Chondrocyte (in vitro differentiated cells): Measurements from ENCODE around the gene ANKRD12. TPM values are rescaled to one million over a fixed set of nuclear protein-coding genes. Genes with fewer than 3 reads are reported as not detected.

ENCODE experiments used
- DNase-seq: peaks from one replicate; pipeline ENCODE4 v3.0.0; 2021; ENCODE audit warnings: mixed read lengths, low spot score
- H3K27ac Mint-ChIP-seq: one replicate; pipeline ENCODE4 v1.8.0; 2021; ENCODE audit warnings: mild to moderate bottlenecking, moderate library complexity, mixed read lengths; ENCODE audit not compliant: unreplicated experiment
- H3K27me3 Mint-ChIP-seq: 2 replicates; pipeline ENCODE4 v1.8.0; 2021; ENCODE audit warnings: low read depth, mixed read lengths
- H3K36me3 Mint-ChIP-seq: 2 replicates; pipeline ENCODE4 v1.8.0; 2021; ENCODE audit warnings: low read depth, mixed read lengths
- H3K4me1 Mint-ChIP-seq: 2 replicates; pipeline ENCODE4 v1.8.0; 2021; ENCODE audit warnings: low read depth, mild to moderate bottlenecking, mixed read lengths
- H3K4me3 Mint-ChIP-seq: one replicate; pipeline ENCODE4 v1.8.0; 2021; ENCODE audit warnings: mild to moderate bottlenecking, moderate library complexity, mixed read lengths; ENCODE audit not compliant: unreplicated experiment
- H3K9me3 Mint-ChIP-seq: 2 replicates; pipeline ENCODE4 v1.8.0; 2021; ENCODE audit warnings: low read depth, mixed read lengths
- CTCF ChIP-seq: fragments of 200-600 bp; sonication (generic); IDR thresholded peaks from 2 replicates; pipeline ENCODE4 v1.5.0; 2021; ENCODE audit warnings: antibody characterized with exemption, mild to moderate bottlenecking, moderate library complexity
- total RNA-seq: library from RNA; stranded (reverse); gene quantifications from 3 replicates; pipeline ENCODE4 v1.2.1, GENCODE V29; 2021

The ANKRD12 gene
- total RNA-seq, 1 donor from 2014 or later: 34.0 TPM

GRCh38 chr18:9321017-9321452 is 184.5 kb downstream of the ANKRD12 start:
- no peak for DNase-seq
- H3K27ac Mint-ChIP-seq: no peak overlapping the region
- peaks cover 12% of the 10 kb centered on the region for H3K36me3 Mint-ChIP-seq
- peaks cover 7% of the 10 kb centered on the region for H3K4me1 Mint-ChIP-seq
- H3K9me3 Mint-ChIP-seq: peaks cover 13% of the 10 kb centered on the region
- no peaks in the 10 kb centered on the region for H3K27me3 Mint-ChIP-seq
- TF ChIP-seq CTCF: no peak
- no peak overlapping the region for H3K4me3 Mint-ChIP-seq

- H3K27ac Mint-ChIP-seq: no peak overlapping the region
- peaks cover 12% of the 10 kb centered on the region for H3K36me3 Mint-ChIP-seq
- no peak overlapping the region for H3K4me3 Mint-ChIP-seq
- H3K27me3 Mint-ChIP-seq: no peaks in the 10 kb centered on the region
- no peak for TF ChIP-seq CTCF
- H3K4me1 Mint-ChIP-seq: peaks cover 7% of the 10 kb centered on the region
- DNase-seq: no peak
- H3K9me3 Mint-ChIP-seq: peaks cover 13% of the 10 kb centered on the region
Observed at GRCh38 chr18:9321736-9322135, 185.2 kb downstream of the ANKRD12 start.

- TF ChIP-seq CTCF: no peak
- H3K36me3 Mint-ChIP-seq: peaks cover 12% of the 10 kb centered on the region
- no peak for DNase-seq
Observed at GRCh38 chr18:9322744-9323143, 186.2 kb downstream of the ANKRD12 start.

GRCh38 chr18:9323750-9324445 is 187.3 kb downstream of the ANKRD12 start:
- H3K9me3 Mint-ChIP-seq: peaks cover 17% of the 10 kb centered on the region
- H3K27me3 Mint-ChIP-seq: no peaks in the 10 kb centered on the region
- no peak for DNase-seq
- TF ChIP-seq CTCF: no peak
- H3K27ac Mint-ChIP-seq: no peak overlapping the region
- no peak overlapping the region for H3K4me3 Mint-ChIP-seq
- peaks cover 7% of the 10 kb centered on the region for H3K4me1 Mint-ChIP-seq
- H3K36me3 Mint-ChIP-seq: peaks cover 12% of the 10 kb centered on the region

More at GRCh38 chr18:9322744-9323143, 186.2 kb downstream of the ANKRD12 start:
- no peak overlapping the region for H3K4me3 Mint-ChIP-seq
- peaks cover 7% of the 10 kb centered on the region for H3K4me1 Mint-ChIP-seq
- H3K27ac Mint-ChIP-seq: no peak overlapping the region
- H3K27me3 Mint-ChIP-seq: no peaks in the 10 kb centered on the region
- peaks cover 11% of the 10 kb centered on the region for H3K9me3 Mint-ChIP-seq

- Mint-ChIP-seq H3K9me3 (peaks cover 16% of the 10 kb centered on the region), H3K4me3 (no peak overlapping the region), H3K27me3 (no peaks in the 10 kb centered on the region), H3K36me3 (peaks cover 6% of the 10 kb centered on the region), H3K4me1 (peaks cover 13% of the 10 kb centered on the region), H3K27ac (no peak overlapping the region)
- no peak for TF ChIP-seq CTCF
- no peak for DNase-seq
Observed at GRCh38 chr18:9325716-9326115, 189.1 kb downstream of the ANKRD12 start.
